ENCODE measurements around the gene FAM13A.

FAM13A gene

GRCh38 chr4:88841635-88842034 lies 215.3 kb downstream of the FAM13A start:
- Histone ChIP-seq H3K36me3 (replicated peaks) (no peaks in the 10 kb centered on the region), H3K27me3 (replicated peaks) (no peaks in the 10 kb centered on the region), H3K27ac (no peak overlapping the region), H3K4me3 (ENCODE audit: low read depth, low read length) (no peak overlapping the region)
- DNase-seq = peak; percentile 6
- TF ChIP-seq CTCF (IDR thresholded peaks at IDR 0.05; ENCODE audit: low read depth, low read length, missing control alignments) = no peak
- in situ Hi-C loops (cut with HindIII; ENCODE audit: low pct_ligation_motif_present, low sequenced_read_pairs) = no loop called here

DNA sequence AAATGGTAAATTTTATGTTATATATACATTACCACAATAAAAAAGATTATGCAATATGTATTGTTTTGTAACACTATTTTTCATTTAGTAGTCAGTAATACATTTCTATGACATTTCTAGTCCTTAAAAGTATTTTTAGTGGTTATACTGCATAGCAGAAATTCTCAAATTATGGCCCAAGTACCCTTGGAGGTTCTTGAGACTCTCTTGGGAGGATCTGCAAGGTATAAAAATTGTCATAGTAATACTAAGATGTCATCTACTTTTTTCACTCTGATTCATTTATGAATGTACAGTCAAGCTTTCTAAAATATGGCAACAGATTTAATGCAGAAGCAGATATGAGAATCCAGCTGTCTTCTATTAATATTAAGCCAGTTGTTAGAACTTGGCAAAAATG lies 220.8 kb downstream of the FAM13A start:
- TF ChIP-seq CTCF (IDR thresholded peaks at IDR 0.05; ENCODE audit: low read depth, low read length, missing control alignments) = no peak
- no peak overlapping the region for H3K4me3 ChIP-seq (ENCODE audit: low read depth, low read length)
- H3K27me3 ChIP-seq (replicated peaks) = no peaks in the 10 kb centered on the region
- H3K36me3 ChIP-seq (replicated peaks) = no peaks in the 10 kb centered on the region
- H3K27ac ChIP-seq = no peak overlapping the region
- no peak for DNase-seq
- in situ Hi-C loops (cut with HindIII; ENCODE audit: low pct_ligation_motif_present, low sequenced_read_pairs) = no loop called here

DNA sequence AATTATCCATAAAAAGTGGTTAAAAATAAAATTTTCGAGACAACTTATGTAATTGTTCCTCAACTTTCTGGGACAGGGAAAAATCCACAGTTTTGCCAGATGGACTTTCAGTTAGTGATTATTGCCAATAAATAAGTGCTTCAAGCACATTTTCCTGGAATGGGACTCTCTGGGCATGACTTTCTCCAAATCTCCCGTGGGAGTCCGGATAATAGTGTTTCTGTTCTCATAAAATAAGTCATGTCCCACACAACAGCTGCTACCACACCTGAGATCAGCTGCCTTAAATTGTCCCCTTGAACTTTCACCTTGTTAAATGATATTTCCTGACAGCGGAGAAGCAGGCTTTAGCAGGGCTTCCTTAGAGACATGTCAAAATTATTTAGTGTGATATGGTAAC lies 226.0 kb downstream of the FAM13A start:
- DNase-seq = no peak
- Histone ChIP-seq H3K36me3 (replicated peaks) (no peaks in the 10 kb centered on the region), H3K27ac (no peak overlapping the region), H3K27me3 (replicated peaks) (no peaks in the 10 kb centered on the region), H3K4me3 (ENCODE audit: low read depth, low read length) (no peak overlapping the region)
- in situ Hi-C loops (cut with HindIII; ENCODE audit: low pct_ligation_motif_present, low sequenced_read_pairs) = no loop called here
- no peak for TF ChIP-seq CTCF (IDR thresholded peaks at IDR 0.05; ENCODE audit: low read depth, low read length, missing control alignments)

- no peak for DNase-seq
- no peak for TF ChIP-seq CTCF (IDR thresholded peaks at IDR 0.05; ENCODE audit: low read depth, low read length, missing control alignments)
- in situ Hi-C loops (cut with HindIII; ENCODE audit: low pct_ligation_motif_present, low sequenced_read_pairs) = no loop called here
- no peak overlapping the region for H3K27ac ChIP-seq
- H3K27me3 ChIP-seq (replicated peaks) = no peaks in the 10 kb centered on the region
- H3K4me3 ChIP-seq (ENCODE audit: low read depth, low read length) = no peak overlapping the region
- no peaks in the 10 kb centered on the region for H3K36me3 ChIP-seq (replicated peaks)
Observed at GRCh38 chr4:88830598-88830997, 226.4 kb downstream of the FAM13A start.

DNA sequence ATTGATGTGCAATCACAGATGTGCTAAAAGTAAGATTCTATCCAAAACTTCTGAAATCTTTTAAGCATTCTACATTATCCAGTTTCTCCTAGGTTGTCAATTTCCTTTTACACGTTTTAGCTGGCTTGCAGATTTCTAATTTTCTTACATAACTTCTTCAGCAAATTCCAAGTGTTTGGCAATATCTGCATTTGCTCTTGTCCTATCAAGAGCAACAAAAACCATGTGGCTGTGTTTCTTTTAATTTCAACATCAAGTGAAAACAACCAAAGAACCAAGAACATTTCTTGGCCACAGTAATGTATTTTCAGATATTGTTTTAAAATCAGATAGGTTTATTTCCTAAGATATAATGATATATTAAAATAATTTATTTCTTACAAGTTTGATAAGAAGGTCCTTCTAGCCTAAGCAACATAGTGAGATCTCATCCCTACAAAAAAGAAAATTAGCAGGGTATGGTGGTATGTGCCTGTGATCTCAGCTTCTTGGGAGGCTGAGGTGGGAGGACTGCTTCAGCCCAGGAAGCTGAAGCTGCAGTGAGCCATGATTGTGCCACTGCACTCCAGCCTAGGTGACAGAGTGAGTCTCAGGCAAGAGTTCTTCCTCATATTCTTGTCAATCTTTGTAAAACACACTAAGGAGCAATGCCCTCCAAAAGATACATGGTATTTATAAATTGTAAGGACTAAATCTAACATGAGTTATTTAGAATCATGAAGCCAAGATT lies 228.0 kb downstream of the FAM13A start:
- Histone ChIP-seq H3K36me3 (replicated peaks) (no peaks in the 10 kb centered on the region), H3K27me3 (replicated peaks) (no peaks in the 10 kb centered on the region), H3K27ac (no peak overlapping the region), H3K4me3 (ENCODE audit: low read depth, low read length) (no peak overlapping the region)
- TF ChIP-seq CTCF (IDR thresholded peaks at IDR 0.05; ENCODE audit: low read depth, low read length, missing control alignments) = no peak
- in situ Hi-C loops (cut with HindIII; ENCODE audit: low pct_ligation_motif_present, low sequenced_read_pairs) = no loop called here
- no peak for DNase-seq

DNA sequence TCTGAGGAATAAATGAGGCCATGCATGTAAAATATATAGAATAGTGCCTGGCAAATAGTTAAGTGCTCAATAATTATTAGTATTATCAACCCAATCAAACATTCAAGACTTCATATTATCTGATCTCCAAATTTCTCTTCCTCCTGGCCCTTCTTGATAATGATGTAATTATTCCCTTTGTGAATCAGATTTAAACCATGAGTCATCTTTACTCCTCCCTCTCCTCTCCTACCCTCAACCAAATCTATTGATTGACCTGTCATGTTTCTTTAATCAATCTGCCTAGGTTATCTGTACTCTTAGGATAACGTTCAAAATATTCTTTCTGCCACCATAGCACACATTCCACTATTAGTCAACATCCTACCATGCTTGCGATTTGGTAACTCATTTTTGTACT lies 229.5 kb downstream of the FAM13A start:
- DNase-seq = no peak
- in situ Hi-C loops (cut with HindIII; ENCODE audit: low pct_ligation_motif_present, low sequenced_read_pairs) = no loop called here
- no peak for TF ChIP-seq CTCF (IDR thresholded peaks at IDR 0.05; ENCODE audit: low read depth, low read length, missing control alignments)
- Histone ChIP-seq H3K4me3 (ENCODE audit: low read depth, low read length) (no peak overlapping the region), H3K27ac (no peak overlapping the region), H3K27me3 (replicated peaks) (no peaks in the 10 kb centered on the region), H3K36me3 (replicated peaks) (no peaks in the 10 kb centered on the region)
